GM21447 (cell line): ENCODE results near the gene TDRD9.

Experiments
- ATAC-seq: cut with Tn5 transposase; IDR thresholded peaks from one replicate; pipeline ENCODE4 v1.9.1; 2021; ENCODE audit not compliant: unreplicated experiment

TDRD9 gene

DNA sequence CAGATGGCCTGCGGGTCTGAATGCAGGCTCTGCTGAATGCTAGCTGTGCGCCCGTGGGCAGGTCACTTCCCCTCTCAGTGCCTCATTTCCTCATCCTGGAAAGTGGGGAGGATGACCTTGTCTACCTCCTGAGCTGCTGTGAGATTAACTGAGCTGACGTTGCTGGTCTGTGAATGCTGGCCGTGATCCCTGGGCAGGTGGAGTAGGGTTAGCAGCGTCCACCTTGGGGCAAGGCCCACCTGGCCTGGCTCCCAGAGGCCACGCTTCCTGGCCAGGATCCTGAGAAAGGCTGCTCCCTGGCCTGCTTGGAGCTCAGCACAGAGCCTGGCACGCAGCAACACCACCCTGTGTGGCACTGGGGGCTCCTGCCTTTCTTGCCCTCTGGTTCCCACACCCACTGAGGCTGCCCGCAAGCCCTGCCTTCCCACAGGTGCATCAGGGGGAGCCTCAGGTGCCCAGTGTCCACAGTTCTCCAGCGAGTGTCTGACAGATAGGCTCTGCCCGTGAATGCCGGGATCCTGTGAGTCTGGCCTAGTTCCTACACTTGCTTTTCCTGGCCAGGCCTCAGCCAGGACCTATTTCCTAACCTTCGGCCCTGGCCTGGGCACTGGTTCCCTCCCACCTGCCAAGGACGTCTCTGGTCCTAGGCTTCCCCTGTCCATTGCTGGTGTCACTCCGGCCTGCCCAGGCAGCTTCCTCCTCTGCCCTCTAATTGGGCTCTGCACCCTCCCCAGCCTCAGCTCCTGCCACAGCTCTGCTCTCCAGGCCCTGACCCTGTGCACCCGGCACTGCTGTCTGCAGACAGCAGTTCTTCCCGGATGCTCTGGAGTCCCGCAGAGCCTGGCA, 37.2 kb upstream of the TDRD9 start:
- ATAC-seq = no peak

DNA sequence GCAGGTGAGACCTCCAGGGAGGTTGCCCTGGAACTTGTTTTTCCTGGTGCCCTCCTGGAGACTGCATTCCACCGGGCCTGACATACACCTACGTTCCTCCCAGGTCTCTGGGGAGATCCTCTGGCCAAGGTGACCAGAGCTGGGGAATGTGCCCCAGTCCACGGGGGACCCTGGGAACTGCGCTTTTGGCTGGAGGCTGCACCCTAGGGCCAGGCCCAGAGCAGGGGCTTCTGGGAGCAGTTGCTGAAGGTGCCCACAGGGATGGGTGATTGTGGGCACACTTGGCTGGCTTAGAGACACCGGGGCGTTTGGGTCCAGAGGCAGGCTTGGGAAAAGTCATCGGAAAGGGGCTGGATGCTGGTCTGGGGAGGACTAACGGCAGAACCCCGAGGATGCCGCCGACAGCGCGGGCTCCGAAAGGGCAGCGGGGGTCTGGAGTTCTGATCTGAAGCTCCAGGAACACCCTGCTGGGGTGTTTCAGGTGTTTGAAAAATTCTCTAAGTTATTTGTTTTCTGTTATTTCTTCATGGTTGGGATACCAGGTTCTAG, 36.5 kb upstream of the TDRD9 start:
- no peak for ATAC-seq

DNA sequence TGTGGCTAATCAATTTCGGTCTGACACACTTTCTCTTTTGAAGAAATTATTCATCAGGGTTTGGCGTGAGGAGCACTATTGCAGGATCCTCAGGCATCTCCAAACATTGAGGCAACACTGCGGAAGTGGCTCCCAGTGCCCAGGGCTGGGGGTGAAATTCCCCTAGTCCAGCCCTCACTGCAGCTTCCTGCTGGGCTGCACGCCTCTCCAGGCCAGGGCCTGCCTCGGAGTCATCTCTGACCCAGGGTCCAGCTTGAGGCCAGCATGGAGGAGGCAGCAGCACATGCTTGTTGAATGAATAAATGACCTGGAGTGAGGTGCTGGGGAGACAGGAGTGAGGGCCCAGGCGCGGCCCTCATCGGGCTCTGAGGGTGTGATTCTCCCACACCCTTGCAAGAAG, 36.0 kb upstream of the TDRD9 start:
- no peak for ATAC-seq

DNA sequence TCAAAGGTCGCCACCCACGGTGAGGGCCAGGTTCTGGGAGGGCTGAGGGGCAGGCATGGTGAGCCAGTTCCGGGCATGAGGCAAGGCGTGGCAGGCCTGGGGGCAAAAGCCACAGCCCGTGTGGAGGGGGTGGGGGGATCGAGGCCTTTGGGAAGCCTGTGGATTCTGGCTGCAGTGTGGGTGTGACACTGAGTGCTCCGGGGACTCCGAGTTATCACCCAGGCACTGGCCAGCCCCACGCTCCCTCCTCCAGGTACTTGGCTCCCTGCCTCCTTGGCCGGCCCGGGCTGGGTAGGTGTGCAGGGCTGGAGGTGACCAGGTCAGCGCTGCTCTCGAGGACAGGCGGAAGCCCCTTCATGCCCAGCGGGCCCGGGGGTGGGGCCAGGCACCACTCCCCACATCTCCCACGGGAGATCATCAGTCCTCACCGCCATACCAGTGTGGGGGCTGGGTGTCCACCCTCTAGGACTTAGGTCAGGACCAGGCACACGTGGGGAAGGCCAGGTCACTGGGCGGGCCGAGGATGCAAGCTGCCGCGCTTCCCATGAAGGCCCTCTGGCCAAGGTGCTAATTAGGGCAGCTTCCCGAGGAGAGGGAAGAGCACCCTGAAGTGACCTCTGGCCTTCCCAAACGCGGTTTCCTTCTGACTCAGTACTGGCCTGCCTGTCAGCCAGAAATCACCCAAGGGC, 34.1 kb upstream of the TDRD9 start:
- ATAC-seq = no peak

DNA sequence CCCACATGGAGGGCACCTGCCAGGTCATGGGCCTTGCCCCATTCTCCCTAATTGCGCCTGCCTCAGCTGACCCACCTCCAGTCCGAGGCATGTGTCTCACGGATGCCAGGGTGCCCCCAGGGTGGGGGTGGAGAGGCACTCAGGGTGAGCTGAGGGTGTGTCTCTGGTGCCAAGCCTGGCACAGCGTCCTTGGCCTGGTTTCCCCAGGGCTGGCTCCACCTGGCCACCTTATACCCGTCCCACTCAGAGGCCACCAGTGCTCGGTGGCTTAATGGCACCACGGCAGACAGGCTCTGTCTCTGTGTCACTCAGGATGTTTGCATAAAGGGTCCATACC, 33.6 kb upstream of the TDRD9 start:
- ATAC-seq = no peak

DNA sequence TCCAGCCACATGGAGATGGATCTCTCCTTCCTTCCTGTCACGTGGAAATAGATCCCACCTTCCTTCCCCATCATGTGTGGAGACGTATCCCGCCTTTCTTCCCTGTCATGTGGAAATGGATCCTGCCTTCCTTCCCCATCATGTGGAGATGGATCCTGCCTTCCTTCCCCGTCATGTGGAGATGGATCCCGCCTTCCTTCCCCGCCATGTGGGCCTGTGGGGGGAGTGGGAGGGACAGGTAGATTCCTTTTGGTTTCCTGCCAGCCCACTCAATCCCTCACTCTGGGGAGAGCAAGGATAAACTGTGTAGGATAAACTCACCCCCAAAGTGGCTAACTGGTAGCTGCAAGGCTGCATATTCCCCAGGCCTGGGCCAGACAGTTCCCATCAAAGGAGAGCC, 31.7 kb upstream of the TDRD9 start:
- no peak for ATAC-seq

DNA sequence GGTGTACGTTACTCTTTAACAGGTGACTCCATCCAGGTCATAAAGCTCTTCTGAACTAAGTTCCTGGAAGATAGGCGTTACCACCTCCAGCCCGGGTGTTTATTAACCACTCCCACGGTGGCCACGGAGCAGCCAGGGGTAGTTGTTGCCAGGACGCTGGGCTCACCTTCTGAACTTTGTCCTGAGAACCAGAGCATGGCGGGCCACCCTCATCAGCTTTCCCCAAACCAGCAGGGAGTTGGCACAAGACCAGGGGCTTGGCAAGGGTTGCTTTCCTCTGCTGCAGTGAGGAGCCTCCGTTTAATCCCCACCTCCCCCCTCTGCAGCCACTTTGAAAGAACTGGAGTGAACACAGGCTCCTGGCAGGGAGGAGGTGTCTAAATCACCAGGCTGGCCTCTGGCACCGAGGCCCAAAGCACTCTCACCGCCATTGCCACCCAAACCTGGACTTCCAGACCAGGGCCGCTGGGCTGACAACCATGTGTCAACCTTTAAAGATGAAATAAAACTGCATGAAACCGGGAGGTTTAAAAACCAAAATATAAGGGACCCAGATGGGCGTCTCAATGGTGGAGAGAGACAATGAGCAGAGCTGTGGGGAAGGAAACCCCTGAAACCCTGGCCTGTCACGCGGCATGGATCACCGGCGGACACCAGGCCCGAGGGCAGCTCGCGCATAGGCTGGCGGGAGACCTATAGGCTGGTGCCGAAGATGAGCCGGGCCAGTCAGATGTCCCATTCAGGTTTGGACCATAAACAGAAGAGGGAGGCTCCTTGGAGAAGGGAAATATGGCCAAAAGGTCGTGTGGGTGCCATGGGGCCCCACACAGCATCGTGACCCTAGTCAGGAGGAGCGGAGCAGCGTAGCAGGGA, 30.9 kb upstream of the TDRD9 start:
- ATAC-seq = no peak

DNA sequence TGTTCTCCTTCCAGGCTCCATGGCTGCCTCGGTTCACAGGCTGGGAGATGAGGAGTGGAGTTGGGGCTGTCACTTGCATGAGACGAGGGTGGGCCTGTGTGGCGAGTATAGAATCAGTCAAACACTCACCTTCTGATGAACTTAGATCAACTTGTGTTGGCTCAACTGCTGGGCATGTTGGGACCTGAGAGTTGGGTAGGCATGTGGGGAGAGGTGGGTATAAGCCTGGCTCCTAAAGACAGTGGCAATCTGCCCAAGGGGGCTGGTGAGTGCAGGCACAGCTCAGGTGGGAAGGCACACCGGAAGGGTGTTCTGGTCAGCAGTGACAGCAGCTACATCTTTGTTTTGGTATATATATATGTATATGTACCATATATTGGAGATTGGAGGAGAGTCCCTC, 30.1 kb upstream of the TDRD9 start:
- no peak for ATAC-seq

DNA sequence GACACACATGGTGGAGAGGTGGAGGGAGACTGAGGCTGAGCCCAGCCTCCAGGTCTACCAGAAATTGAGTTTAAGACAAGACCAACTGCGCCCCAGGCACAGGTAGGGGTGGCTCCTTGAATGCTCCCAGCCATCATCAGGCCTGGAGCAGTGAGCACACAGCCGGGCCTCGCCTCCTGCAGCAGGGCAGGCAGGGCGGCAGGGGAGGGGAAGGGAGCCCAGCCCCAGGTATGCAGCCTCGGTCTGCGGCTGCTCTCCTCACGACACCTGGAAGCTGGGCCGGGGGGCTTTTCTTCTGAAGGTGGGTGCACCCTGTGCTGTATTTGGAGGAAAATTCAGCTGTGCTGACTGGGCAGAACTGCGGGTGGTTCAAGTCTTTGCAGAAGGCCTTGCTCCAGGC, 29.5 kb upstream of the TDRD9 start:
- no peak for ATAC-seq

DNA sequence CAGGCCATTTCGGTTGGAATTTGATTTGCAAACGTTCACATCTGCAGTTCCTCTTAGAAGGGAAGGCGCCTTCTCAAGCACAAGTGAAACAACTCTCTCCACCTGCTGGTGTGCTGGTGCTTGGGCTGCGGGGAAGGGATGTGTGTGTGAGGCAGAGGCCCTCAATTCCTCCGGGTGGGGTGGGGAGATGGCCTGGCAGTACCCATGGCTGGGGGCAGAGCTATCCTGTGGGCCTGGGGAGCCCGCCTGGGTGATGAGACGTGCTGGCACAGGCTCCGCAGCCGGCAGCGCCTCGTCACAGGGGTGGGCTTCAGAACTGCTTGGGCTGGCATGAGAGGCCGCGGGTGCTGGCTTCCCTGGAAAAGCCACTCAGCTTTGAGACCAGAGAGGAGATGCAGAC, 28.9 kb upstream of the TDRD9 start:
- ATAC-seq = no peak

DNA sequence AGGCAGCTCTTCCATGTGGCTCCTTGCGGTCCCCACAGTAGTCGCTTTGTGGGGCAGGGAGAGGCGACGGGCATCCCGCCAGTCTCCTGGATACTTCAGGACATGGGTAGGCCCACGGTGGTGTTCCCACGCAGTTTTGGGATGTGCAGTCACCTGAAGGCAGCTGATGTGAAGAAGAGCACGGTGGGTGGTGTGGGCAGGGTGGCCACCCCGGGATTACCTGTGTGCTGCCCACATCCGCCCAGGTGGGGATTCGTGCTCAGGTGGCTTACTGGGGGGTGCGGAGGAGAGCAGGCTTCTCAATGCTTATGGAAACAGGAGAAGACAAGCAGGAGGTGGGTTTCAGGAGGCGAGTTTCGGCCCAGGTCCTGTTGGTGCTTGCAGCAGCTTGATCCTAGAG, 28.4 kb upstream of the TDRD9 start:
- no peak for ATAC-seq

DNA sequence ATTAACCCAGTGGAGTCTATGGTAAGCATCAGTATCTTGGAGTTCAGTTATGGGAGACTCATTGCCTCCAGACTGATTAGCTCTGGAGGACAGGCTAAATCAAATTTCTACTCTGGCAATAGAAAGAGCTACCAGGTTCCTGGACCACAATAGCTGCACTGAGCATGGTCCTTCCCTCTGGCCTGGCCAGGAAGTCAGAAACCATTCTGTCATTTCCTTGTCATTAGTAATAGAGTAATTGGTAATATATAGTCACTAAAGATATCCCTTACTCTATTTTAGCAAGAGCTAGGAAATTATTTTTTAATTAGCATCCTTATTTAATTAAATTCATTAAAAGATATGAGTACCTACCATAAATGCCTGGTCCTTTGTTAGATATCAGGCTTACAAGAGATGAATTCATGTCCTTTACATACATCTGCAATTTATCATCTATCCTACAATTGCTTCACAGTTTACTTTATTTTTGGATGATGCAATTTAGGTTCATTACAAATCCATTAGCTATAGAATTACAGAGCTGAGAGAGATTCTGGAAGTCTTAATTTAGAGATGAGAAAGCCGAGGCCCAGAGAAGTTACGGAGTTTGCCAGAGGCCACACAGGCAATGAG, 23.7 kb upstream of the TDRD9 start:
- no peak for ATAC-seq

DNA sequence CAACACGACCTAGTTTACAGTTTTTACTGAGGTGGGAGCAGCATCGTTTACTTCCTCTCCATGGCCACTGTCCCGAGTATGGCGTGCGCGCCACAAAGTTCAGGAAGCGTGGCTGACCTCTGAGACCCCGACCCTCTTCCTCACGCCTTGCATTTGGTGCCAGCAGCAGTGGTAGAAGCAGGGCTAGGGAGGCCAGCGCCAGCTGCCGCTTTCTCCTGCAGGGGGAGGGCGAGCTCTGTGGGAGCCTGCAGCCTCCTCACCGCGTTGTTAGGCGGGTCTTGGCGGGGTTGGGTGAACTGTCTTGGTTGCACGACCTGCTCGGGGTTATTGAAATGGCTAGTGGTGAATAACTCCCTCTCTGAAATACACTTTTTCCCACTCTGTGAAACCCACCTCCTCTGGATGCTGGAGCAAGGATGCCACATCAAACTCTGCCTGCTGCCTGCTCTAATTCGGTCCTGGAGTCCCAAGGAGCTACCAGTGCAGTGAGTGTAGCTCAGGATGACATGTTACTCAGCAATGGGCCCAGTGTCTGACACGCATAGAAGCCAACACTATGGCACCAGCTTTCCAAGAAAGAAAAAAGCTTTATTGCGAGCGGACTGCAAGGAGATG, 22.3 kb upstream of the TDRD9 start:
- ATAC-seq = no peak

DNA sequence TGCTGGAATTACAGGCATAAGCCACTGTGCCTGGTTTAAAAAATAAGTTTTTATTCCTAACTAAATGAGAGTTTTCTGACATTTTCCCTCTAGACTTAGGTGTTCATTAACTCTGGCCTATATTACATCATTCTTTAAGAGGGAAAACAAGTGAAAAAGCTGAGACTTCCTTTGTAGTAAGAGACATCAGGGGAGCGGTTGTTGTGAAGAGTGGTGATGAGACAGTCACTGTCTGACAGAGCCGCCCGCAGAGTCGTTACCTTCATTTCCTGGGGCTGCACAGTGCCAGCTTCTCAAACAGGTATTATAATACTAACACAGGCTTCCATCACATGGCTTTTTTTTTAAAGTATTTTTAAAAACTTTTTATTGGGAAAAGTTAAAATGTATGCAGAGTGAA, 19.7 kb upstream of the TDRD9 start:
- ATAC-seq = no peak

DNA sequence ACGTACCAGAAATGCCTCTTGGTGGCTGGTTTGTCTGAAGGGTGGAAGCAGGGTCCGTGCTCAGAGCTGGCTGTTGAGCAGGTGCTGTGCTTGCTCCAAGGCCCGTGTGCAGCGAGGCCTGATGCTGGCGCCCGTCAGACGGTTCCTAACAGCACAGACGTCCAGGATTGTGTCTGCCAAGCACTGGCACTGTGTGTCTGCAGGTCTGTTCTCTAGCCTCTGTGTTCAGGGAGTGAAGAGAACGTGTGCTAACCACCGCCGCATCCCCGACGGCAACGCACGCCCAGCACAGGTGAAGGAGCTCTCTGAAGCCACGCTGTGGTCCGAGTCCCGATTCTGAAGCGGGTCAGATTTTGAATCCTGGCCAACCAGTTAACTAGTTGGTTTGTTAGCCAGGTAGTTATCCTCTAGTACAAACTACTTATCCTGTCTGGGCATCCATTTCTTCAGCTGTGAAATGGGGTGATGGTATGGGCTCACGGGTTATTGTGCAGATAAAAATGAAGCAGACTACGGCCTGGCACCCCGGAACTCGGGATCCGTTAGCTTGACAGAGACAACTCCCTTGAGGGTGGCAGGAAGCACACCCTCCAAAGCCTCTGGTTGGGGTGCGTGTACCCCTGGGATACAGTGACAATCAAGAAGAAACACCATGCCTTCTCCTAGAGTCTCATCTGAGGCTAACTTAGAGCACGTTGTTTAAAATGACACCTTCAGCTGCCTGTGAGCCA, 18.6 kb upstream of the TDRD9 start:
- ATAC-seq = no peak

DNA sequence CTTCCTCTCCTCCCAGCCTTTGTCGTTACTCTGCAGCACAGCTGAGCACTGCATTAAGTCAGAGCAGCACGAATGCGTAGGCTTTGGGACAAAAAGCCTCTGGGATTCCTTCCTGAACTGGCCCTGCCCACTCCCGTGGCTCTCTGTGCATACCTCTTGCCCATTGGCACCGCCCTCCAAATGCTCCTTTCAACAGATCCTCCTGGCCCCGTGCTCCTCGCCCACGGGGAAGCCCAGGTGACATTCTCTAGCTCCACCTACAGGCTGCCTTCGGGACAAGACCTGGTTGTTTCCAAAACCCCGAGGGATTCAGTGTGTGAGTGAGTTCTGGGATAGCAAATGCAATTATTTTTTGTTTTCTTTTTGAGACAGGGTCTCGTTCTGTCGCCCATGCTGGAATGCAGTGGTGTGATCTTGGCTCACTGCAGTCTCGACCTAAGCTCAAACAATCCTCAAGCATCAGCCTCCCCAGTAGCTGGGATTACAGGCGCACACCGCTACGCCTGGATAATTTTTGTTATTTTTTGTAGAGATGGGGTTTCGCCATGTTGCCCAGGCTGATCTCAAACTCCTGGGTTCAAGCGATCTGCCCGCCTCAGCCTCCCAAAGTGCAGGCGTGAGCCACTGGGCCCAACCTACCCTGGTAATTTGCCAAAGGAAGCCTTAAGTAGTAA, 17.9 kb upstream of the TDRD9 start:
- no peak for ATAC-seq

DNA sequence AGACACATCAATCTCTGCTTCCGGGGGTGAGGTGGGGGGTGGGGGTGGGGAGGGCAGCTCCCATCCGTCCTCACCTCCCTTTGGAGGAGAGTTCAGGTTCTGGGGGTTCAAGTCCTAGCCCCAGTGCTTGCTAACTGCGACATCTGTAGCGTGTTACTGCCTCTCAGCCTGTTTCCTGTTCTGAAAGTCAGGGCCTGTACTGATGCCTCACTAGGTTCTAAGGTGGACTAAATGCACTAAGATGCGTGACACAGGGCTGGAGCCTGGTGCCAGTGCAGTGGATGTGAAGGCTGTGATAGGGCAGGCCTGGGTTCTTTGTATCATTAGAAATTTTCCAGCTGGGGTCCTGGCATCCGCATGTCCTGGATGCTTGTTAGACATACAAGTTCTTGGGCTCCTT, 17.3 kb upstream of the TDRD9 start:
- no peak for ATAC-seq

DNA sequence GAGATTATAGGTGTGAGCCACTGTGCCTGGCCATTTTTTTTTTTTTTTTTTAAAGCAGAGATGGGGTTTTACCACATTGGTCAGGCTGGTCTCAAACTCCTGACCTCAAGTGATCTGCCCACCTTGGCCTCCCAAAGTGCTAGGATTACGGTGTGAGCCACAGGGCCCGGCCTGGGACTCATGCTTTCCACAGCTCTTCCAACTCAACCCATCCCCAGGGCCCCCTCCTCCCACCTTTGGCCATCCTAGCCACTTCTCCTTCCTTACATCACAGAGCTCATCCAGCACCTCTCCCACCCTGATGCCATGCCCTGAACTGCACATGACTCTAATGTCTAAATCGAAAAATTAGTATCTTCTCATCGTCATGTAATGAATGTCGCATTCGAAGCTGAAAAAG, 12.6 kb upstream of the TDRD9 start:
- ATAC-seq = no peak

DNA sequence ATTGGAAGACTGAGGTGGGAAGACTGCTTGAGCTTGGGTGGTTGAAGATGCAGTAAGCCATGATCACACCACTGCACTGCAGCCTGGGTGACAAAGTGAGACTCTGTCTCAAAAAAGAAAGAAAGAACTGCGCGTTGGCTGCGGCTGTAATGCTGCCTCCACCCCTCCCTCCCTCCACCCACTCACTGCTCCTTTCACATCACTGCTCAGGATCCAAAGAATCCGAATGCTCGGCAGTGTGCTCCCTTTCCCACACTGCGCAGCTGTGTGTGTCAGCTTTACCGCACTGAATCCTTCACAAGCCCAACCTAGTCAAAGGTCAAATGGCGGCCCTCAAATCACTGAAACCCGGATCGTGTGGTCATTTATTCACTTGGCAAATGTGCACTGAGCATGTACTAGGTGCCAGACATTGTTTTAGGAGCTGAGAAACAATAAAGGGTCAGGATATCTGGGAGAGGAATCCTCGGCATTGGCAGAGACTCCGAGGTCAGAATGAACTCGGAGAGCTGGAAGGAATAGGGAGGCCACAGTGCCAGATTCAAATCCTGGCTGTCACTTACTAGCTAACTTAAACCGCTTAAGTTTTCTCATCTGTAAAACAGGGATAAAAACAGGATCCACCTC, 11.5 kb upstream of the TDRD9 start:
- no peak for ATAC-seq
